Fibroblast of lung (primary cell): ENCODE results near the gene FYN. TPM values are rescaled to one million over a fixed set of nuclear protein-coding genes. Genes with fewer than 3 reads are reported as not detected.
A peak's percentile ranks its signal among the peaks of the same experiment; 100 is the strongest.

Experiments used
- DNase-seq, 2 donors: peaks; one replicate each; pipeline versions ENCODE4 v3.0.0 to v3.0.0-alpha.2; 2010; ENCODE audit warnings: low read depth in 2 of 2
- H2AFZ ChIP-seq: 2 replicates; pipeline ENCODE4 v1.5.1; 2012; ENCODE audit warnings: low read length, control low read depth, inconsistent platforms
- H3K27ac ChIP-seq: 2 replicates; pipeline ENCODE4 v1.5.1; 2011; ENCODE audit warnings: low read length, control low read depth; ENCODE audit not compliant: insufficient read depth
- H3K27me3 ChIP-seq: 2 replicates; pipeline ENCODE4 v1.5.1; 2011; ENCODE audit warnings: mild to moderate bottlenecking, low read length; ENCODE audit not compliant: control insufficient read depth, insufficient read depth
- H3K36me3 ChIP-seq: 2 replicates; pipeline ENCODE4 v1.5.1; 2011; ENCODE audit warnings: low read length; ENCODE audit not compliant: control insufficient read depth, insufficient read depth
- H3K4me1 ChIP-seq: 2 replicates; pipeline ENCODE4 v1.5.1; 2011; ENCODE audit warnings: low read length; ENCODE audit not compliant: control insufficient read depth, insufficient read depth; ENCODE audit errors: extremely low read depth
- H3K4me2 ChIP-seq: 2 replicates; pipeline ENCODE4 v1.5.1; 2011; ENCODE audit warnings: low read length, control low read depth; ENCODE audit not compliant: insufficient read depth; ENCODE audit errors: extremely low read depth
- H3K4me3 ChIP-seq, 4 experiments: fragments of 200-600 bp in 1 of 4; sonication (generic) in 1 of 4; replicated peaks in 1 of 4; 2 replicates each; pipeline ENCODE4 v1.5.1; 2011 to 2016; ENCODE audit warnings: low read length in 4 of 4, low read depth in 3 of 4, mild to moderate bottlenecking in 3 of 4, control low read depth in 2 of 4, inconsistent platforms in 1 of 4, mixed read lengths in 1 of 4; ENCODE audit not compliant: insufficient read depth in 1 of 4; ENCODE audit errors: control extremely low read depth in 1 of 4
- H3K79me2 ChIP-seq: 2 replicates; pipeline ENCODE4 v1.5.1; 2012; ENCODE audit warnings: mild to moderate bottlenecking, low read length, inconsistent platforms; ENCODE audit not compliant: control insufficient read depth, insufficient read depth
- H3K9ac ChIP-seq: 2 replicates; pipeline ENCODE4 v1.5.1; 2011; ENCODE audit warnings: mild to moderate bottlenecking, low read length, control low read depth; ENCODE audit not compliant: insufficient read depth
- H3K9me3 ChIP-seq: 2 replicates; pipeline ENCODE4 v1.5.1; 2012; ENCODE audit warnings: low read depth, low read length; ENCODE audit not compliant: control insufficient read depth, insufficient read depth
- H4K20me1 ChIP-seq: 2 replicates; pipeline ENCODE4 v1.5.1; 2011; ENCODE audit warnings: low read length; ENCODE audit not compliant: control insufficient read depth, insufficient read depth; ENCODE audit errors: extremely low read depth
- CTCF ChIP-seq, 2 donors: IDR thresholded peaks in 1 of 2; conservative IDR thresholded peaks in 1 of 2; 1 replicate in 1 of 2; 2 replicates in 1 of 2; pipeline ENCODE4 v1.5.1; 2011 to 2012; ENCODE audit warnings: low read length in 2 of 2, control low read depth in 1 of 2, inconsistent platforms in 1 of 2, low read depth in 1 of 2, mild to moderate bottlenecking in 1 of 2
- EZH2 ChIP-seq: IDR thresholded peaks from 2 replicates; pipeline ENCODE4 v1.5.1; 2012; ENCODE audit warnings: low read length, control low read depth, mild to moderate bottlenecking; ENCODE audit errors: missing control alignments
- polyA plus RNA-seq, 2 donors: library from polyadenylated mRNA; depleted of rRNA in 1 of 2; stranded (reverse) in 1 of 2; unstranded in 1 of 2; fragments of >200 nt; gene quantifications; 2 replicates each; pipeline ENCODE4 v1.2.1, GENCODE V29; 2011 to 2012; ENCODE audit warnings: missing spikeins in 1 of 2
- total RNA-seq: library from RNA; depleted of rRNA; stranded (reverse); fragments of >200 nt; gene quantifications from 2 replicates; pipeline ENCODE4 v1.2.1, GENCODE V29; 2014

The FYN gene
- total and polyA plus RNA-seq, 2 donors (not counting 1 experiment from before 2014, with no cell fraction given) = 64.7 TPM

DNA sequence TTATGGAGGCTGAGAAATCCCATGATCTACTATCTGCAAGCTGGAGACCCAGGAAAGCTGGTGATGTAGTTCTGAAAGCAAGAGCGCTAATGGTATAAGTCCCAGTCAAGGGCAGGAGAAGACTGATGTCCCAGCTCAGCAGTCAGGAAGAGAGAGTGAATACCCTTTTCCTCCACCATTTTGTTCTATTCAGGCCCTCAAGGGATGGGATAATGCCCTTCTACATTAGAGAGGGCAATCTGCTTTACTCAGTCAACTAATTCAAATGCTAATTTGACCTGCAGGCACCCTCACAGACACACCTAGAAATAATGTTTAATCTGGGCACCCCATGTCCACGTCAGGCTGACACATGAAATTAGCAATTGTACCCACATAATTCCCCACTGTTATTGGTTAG, 10.8 kb upstream of the FYN start:
- Histone ChIP-seq H3K27ac (no peak overlapping the region), H3K27me3 (no peaks in the 10 kb centered on the region), H3K4me3 (no peak overlapping the region), H3K36me3 (no peaks in the 10 kb centered on the region), H2AFZ (no peak overlapping the region), H3K9me3 (no peaks in the 10 kb centered on the region), H4K20me1 (no peaks in the 10 kb centered on the region), H3K4me1 (peaks cover 5% of the 10 kb centered on the region), H3K79me2 (no peaks in the 10 kb centered on the region), H3K9ac (no peak overlapping the region), H3K4me2 (no peak overlapping the region)
- TF ChIP-seq CTCF (conservative IDR thresholded peaks at IDR 0.05 in 1 of 2, IDR thresholded peaks at IDR 0.05 in 1 of 2; ENCODE audit: low read depth in 1 of 2, low read length in 2 of 2) (no peak), EZH2 (no peak)
- DNase-seq = no peak

GRCh38 chr6:111880181-111880888, 7.1 kb upstream of the FYN start:
- Histone ChIP-seq H3K36me3 (no peaks in the 10 kb centered on the region), H3K4me1 (peaks cover 5% of the 10 kb centered on the region), H3K79me2 (no peaks in the 10 kb centered on the region), H2AFZ (no peak overlapping the region), H4K20me1 (no peaks in the 10 kb centered on the region), H3K4me3 (no peak overlapping the region), H3K9me3 (no peaks in the 10 kb centered on the region), H3K9ac (no peak overlapping the region), H3K27ac (no peak overlapping the region), H3K4me2 (no peak overlapping the region), H3K27me3 (no peaks in the 10 kb centered on the region)
- DNase-seq = peak in 1 of 2 donors; percentile 76
- no peak for TF ChIP-seq EZH2
- no peak for TF ChIP-seq CTCF (conservative IDR thresholded peaks at IDR 0.05 in 1 of 2, IDR thresholded peaks at IDR 0.05 in 1 of 2; ENCODE audit: low read depth in 1 of 2, low read length in 2 of 2)

DNA sequence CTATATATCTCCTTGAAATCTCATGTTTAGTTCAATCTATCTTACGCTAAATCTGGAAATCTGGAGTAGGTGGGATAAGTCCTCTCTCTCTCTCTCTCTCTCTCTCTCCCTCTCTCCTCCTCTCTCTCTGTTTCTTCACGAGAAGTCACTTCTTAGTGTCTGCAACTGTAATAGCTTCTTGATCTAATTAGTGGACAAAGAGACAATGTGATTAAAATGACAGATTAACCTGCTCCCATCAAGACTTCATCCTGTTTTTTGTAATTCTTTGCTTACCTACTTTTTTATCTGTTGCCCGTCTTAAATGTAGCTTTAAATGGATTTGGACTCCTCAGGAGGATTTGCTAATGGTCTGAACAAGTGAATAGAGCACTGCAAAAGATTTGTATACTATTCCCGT, 2.5 kb upstream of the FYN start:
- H2AFZ ChIP-seq = no peak overlapping the region
- no peak overlapping the region for H3K4me3 ChIP-seq
- DNase-seq = no peak
- H4K20me1 ChIP-seq = no peaks in the 10 kb centered on the region
- H3K27me3 ChIP-seq = no peaks in the 10 kb centered on the region
- H3K9me3 ChIP-seq = no peaks in the 10 kb centered on the region
- H3K4me2 ChIP-seq = no peak overlapping the region
- H3K27ac ChIP-seq = no peak overlapping the region
- H3K79me2 ChIP-seq = peaks cover 9% of the 10 kb centered on the region
- H3K36me3 ChIP-seq = no peaks in the 10 kb centered on the region
- TF ChIP-seq CTCF (conservative IDR thresholded peaks at IDR 0.05 in 1 of 2, IDR thresholded peaks at IDR 0.05 in 1 of 2; ENCODE audit: low read depth in 1 of 2, low read length in 2 of 2) (no peak), EZH2 (no peak)
- H3K9ac ChIP-seq = no peak overlapping the region
- peaks cover 5% of the 10 kb centered on the region for H3K4me1 ChIP-seq
